A549 (cell line): ENCODE results near the gene EYA2. TPM values are rescaled to one million over a fixed set of nuclear protein-coding genes. Genes with fewer than 3 reads are reported as not detected.

Experiments
- ATAC-seq, 2 experiments: fragments of 200-7000 bp in 1 of 2; fragments of >200 bp in 1 of 2; cut with Nextera tagmentation in 1 of 2; cut with Tn5 transposase in 1 of 2; 3 replicates each; pipeline versions ENCODE4 v1.8.0 to v1.9.1; 2018 to 2020; ENCODE audit warnings: mild to moderate bottlenecking in 1 of 2, moderate library complexity in 1 of 2
- CTCF ChIA-PET: fragments of 300-600 bp; sonication (Branson Sonifier 250); formaldehyde crosslinking; extraction: SDS; loops from one replicate; lab custom pipeline; 2021; ENCODE audit warnings: antibody characterized with exemption, inconsistent platforms; lab: Yijun Ruan, JAX
- POLR2A ChIA-PET: fragments of 350-600 bp; formaldehyde crosslinking; extraction: SDS; loops from one replicate; lab custom pipeline; 2021; ENCODE audit warnings: antibody characterized with exemption, inconsistent platforms; lab: Yijun Ruan, JAX
- DNase-seq, 2 experiments: peaks; one replicate each; pipeline versions ENCODE4 v3.0.0 to v3.0.0-alpha.2; 2011 to 2016; ENCODE audit warnings: low read depth in 1 of 2, low spot score in 1 of 2
- FAIRE-seq: peaks from 2 replicates; lab custom pipeline; 2011; peaks lifted over from hg19 to GRCh38; lab: Jason Lieb, UNC
- H3K27ac ChIP-seq, 2 experiments: fragments of >200 bp; sonication (Bioruptor Twin); formaldehyde crosslinking; 3 replicates each; pipeline ENCODE4 v1.5.1; 2016 to 2017
- H3K4me1 ChIP-seq: fragments of >200 bp; sonication (Bioruptor Twin); formaldehyde crosslinking; 3 replicates; pipeline ENCODE4 v1.6.1; 2016
- H3K4me2 ChIP-seq: fragments of >200 bp; sonication (Bioruptor Twin); formaldehyde crosslinking; 3 replicates; pipeline ENCODE4 v1.6.1; 2016
- H3K4me3 ChIP-seq: fragments of >200 bp; sonication (Bioruptor Twin); formaldehyde crosslinking; 3 replicates; pipeline ENCODE4 v1.5.1; 2016
- H3K9me3 ChIP-seq: fragments of >200 bp; sonication (Bioruptor Twin); formaldehyde crosslinking; 3 replicates; pipeline ENCODE4 v1.6.1; 2016
- BHLHE40 ChIP-seq: IDR thresholded peaks from 2 replicates; pipeline ENCODE4 v1.6.1; 2012; ENCODE audit warnings: low read depth, low read length, inconsistent platforms
- CBX8 ChIP-seq: fragments of 200-600 bp; sonication (generic); IDR thresholded peaks from 2 replicates; pipeline ENCODE4 v1.6.1; 2016
- CHD4 ChIP-seq: fragments of 200-600 bp; sonication (generic); IDR thresholded peaks from 2 replicates; pipeline ENCODE4 v1.6.1; 2016; ENCODE audit warnings: antibody characterized with exemption, mild to moderate bottlenecking, borderline replicate concordance
- FOSB ChIP-seq: fragments of 250-450 bp; sonication (Bioruptor Pico); IDR thresholded peaks from 2 replicates; pipeline ENCODE4 v1.5.0; 2020; ENCODE audit warnings: mild to moderate bottlenecking, moderate library complexity
- GATA3 ChIP-seq: IDR thresholded peaks from 2 replicates; pipeline ENCODE4 v1.6.1; 2012; ENCODE audit warnings: borderline replicate concordance
- HDAC2 ChIP-seq: fragments of 200-600 bp; sonication (generic); IDR thresholded peaks from 2 replicates; pipeline ENCODE4 v1.6.1; 2016
- HES2 ChIP-seq: fragments of >200 bp; sonication (Bioruptor Twin); formaldehyde crosslinking; IDR thresholded peaks from 2 replicates; pipeline ENCODE4 v1.6.1; 2016
- HEYL ChIP-seq: fragments of 250-450 bp; sonication (Bioruptor Pico); IDR thresholded peaks from 2 replicates; pipeline ENCODE4 v1.8.0; 2021; ENCODE audit warnings: mild to moderate bottlenecking, moderate library complexity
- HOXB5 ChIP-seq: fragments of 250-450 bp; sonication (Bioruptor Pico); IDR thresholded peaks from 2 replicates; pipeline ENCODE4 v1.5.0; 2020; ENCODE audit warnings: mild to moderate bottlenecking, moderate library complexity
- JUNB ChIP-seq: fragments of >200 bp; sonication (Bioruptor Twin); formaldehyde crosslinking; IDR thresholded peaks from 2 replicates; pipeline ENCODE4 v1.6.1; 2016
- KDM1A ChIP-seq: fragments of 200-600 bp; sonication (generic); IDR thresholded peaks from 2 replicates; pipeline ENCODE4 v1.6.1; 2016; ENCODE audit warnings: low read depth, mild to moderate bottlenecking
- MAFK ChIP-seq: fragments of 450-650 bp; IDR thresholded peaks from 2 replicates; pipeline ENCODE4 v1.6.1; 2014; ENCODE audit not compliant: partially characterized antibody
- MAZ ChIP-seq: fragments of 150-350 bp; IDR thresholded peaks from 2 replicates; pipeline ENCODE4 v1.6.1; 2014; ENCODE audit warnings: antibody characterized with exemption, low read depth, low read length, borderline replicate concordance
- MYC ChIP-seq: IDR thresholded peaks from 2 replicates; pipeline ENCODE4 v1.6.1; 2012; ENCODE audit warnings: mild to moderate bottlenecking, inconsistent platforms, low read length, improper control_type of control experiment, borderline replicate concordance
- NFE2L2 ChIP-seq: fragments of 150-350 bp; conservative IDR thresholded peaks from 2 replicates; pipeline ENCODE4 v1.6.1; 2014; ENCODE audit warnings: low read length
- NPAS2 ChIP-seq: fragments of 250-450 bp; sonication (Bioruptor Pico); IDR thresholded peaks from 2 replicates; pipeline ENCODE4 v1.8.0; 2022; ENCODE audit warnings: mild to moderate bottlenecking, moderate library complexity, borderline replicate concordance
- NR3C1 ChIP-seq: fragments of >200 bp; sonication (Bioruptor Twin); formaldehyde crosslinking; IDR thresholded peaks from 3 replicates; pipeline ENCODE4 v1.6.1; 2017
- REST ChIP-seq: fragments of 200-600 bp; sonication (generic); IDR thresholded peaks from 2 replicates; pipeline ENCODE4 v1.6.1; 2016; ENCODE audit warnings: antibody characterized with exemption, mild to moderate bottlenecking, moderate library complexity
- SREBF2 ChIP-seq: fragments of 450-650 bp; IDR thresholded peaks from 2 replicates; pipeline ENCODE4 v1.6.1; 2014; ENCODE audit warnings: mild to moderate bottlenecking, moderate library complexity
- TFCP2L1 ChIP-seq: fragments of 250-450 bp; sonication (Bioruptor Pico); IDR thresholded peaks from 2 replicates; pipeline ENCODE4 v1.5.0; 2021; ENCODE audit warnings: mild to moderate bottlenecking
- ZFP36 ChIP-seq: fragments of 450-650 bp; IDR thresholded peaks from 2 replicates; pipeline ENCODE4 v1.6.1; 2014; ENCODE audit warnings: borderline replicate concordance; ENCODE audit not compliant: partially characterized antibody
- WGBS: methylation state at CpG from one replicate; pipeline ENCODE4 v1.1.6; 2017; ENCODE audit errors: missing lambda C conversion rate; 5-methylcytosine and 5-hydroxymethylcytosine counted together
- polyA plus RNA-seq, 4 experiments: library from polyadenylated mRNA; depleted of rRNA in 3 of 4; stranded (reverse); fragments of >200 nt; fragmentation: RNase III in 1 of 4; extraction: RNeasy Plus Mini Kit Qiagen cat#74134 plus additional on column Dnase treatment in 1 of 4; gene quantifications; 2 replicates in 3 of 4; 3 replicates in 1 of 4; pipeline ENCODE4 v1.2.3, GENCODE V29; 2011 to 2017
- TF ChIP-seq, protein P1 (sequence below): fragments of >200 bp; sonication (Bioruptor Twin); formaldehyde crosslinking; IDR thresholded peaks from 3 replicates; pipeline ENCODE4 v1.5.1; 2016
- TF ChIP-seq, protein P2 (sequence below): fragments of >200 bp; sonication (Bioruptor Twin); formaldehyde crosslinking; IDR thresholded peaks from 3 replicates; pipeline ENCODE4 v1.6.1; 2016

Gene EYA2
- polyA plus RNA-seq, 2 of the 4 experiments (the other 2 are of a cell fraction) = 4.5 to 4.6 TPM

- no peaks in the 10 kb centered on the region for H3K9me3 ChIP-seq
- WGBS = 90% methylated on average over 9 of the region's 9 CpGs
- TF ChIP-seq ZFP36 = no peak
- peak; percentile 57 for TF ChIP-seq MAFK
- TF ChIP-seq, protein P1, sequence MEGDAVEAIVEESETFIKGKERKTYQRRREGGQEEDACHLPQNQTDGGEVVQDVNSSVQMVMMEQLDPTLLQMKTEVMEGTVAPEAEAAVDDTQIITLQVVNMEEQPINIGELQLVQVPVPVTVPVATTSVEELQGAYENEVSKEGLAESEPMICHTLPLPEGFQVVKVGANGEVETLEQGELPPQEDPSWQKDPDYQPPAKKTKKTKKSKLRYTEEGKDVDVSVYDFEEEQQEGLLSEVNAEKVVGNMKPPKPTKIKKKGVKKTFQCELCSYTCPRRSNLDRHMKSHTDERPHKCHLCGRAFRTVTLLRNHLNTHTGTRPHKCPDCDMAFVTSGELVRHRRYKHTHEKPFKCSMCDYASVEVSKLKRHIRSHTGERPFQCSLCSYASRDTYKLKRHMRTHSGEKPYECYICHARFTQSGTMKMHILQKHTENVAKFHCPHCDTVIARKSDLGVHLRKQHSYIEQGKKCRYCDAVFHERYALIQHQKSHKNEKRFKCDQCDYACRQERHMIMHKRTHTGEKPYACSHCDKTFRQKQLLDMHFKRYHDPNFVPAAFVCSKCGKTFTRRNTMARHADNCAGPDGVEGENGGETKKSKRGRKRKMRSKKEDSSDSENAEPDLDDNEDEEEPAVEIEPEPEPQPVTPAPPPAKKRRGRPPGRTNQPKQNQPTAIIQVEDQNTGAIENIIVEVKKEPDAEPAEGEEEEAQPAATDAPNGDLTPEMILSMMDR = no peak
- no peak for TF ChIP-seq HES2
- TF ChIP-seq GATA3 = no peak
- TF ChIP-seq JUNB = no peak
- TF ChIP-seq, protein P2, sequence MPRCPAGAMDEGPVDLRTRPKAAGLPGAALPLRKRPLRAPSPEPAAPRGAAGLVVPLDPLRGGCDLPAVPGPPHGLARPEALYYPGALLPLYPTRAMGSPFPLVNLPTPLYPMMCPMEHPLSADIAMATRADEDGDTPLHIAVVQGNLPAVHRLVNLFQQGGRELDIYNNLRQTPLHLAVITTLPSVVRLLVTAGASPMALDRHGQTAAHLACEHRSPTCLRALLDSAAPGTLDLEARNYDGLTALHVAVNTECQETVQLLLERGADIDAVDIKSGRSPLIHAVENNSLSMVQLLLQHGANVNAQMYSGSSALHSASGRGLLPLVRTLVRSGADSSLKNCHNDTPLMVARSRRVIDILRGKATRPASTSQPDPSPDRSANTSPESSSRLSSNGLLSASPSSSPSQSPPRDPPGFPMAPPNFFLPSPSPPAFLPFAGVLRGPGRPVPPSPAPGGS = no peak
- no peak for TF ChIP-seq TFCP2L1 (CRISPR knock-in tag)
- ChIA-PET POLR2A (no interaction called here), CTCF (interaction anchor here (1.0 to 3.1 kb wide), 6 partner anchors 14 to 485 kb away, joined by 3 to 11 read pairs (median 4); no protein-coding TSS in a partner anchor)
- ATAC-seq (no peak), FAIRE-seq (no peak), DNase-seq (no peak)
- no peak overlapping the region for H3K4me3 ChIP-seq
- H3K27ac ChIP-seq = no peak overlapping the region
- H3K4me1 ChIP-seq = peaks cover 5% of the 10 kb centered on the region; the same call in 1 of the 3 replicates
- H3K4me2 ChIP-seq = no peak overlapping the region
Measured at GRCh38 chr20:47233333-47234188, 338.9 kb downstream of the EYA2 start.

DNA sequence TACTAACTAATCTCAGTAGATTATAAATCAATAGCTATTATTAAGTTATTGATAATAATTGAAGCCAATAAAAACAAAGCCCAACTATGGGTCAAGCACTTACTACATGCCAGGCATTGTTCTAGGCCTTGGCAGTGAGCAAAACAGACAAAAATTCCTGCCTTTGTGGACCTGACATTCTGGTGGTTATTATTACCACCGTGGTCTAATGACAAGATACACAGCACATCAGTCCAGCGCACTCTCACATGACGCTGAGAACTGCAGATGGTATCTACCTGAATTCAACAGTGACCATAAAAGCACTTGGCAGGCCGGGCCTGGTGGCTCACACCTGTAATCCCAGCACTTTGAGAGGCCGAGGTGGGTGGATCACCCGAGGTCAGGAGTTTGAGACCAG lies 340.5 kb downstream of the EYA2 start:
- FAIRE-seq (no peak), ATAC-seq (no peak), DNase-seq (no peak)
- H3K4me2 ChIP-seq = no peak overlapping the region
- no peaks in the 10 kb centered on the region for H3K9me3 ChIP-seq
- ChIA-PET CTCF (interaction anchor here (1.3 to 2.0 kb wide), 2 partner anchors 38 to 149 kb away, joined by 5 to 8 read pairs; no protein-coding TSS in a partner anchor), POLR2A (no interaction called here)
- TF ChIP-seq JUNB (no peak), NFE2L2 (no peak), NR3C1 (no peak), KDM1A (no peak), HEYL (CRISPR knock-in tag) (no peak), MAZ (no peak)
- TF ChIP-seq, protein P2 = no peak
- no peak overlapping the region for H3K4me3 ChIP-seq
- H3K27ac ChIP-seq = no peak overlapping the region
- WGBS = 81% methylated on average over 6 of the region's 6 CpGs
- H3K4me1 ChIP-seq = peaks cover 5% of the 10 kb centered on the region; the same call in 1 of the 3 replicates

GRCh38 chr20:47235853-47236638 lies 341.4 kb downstream of the EYA2 start:
- no peak overlapping the region for H3K27ac ChIP-seq
- POLR2A ChIA-PET = no interaction called here
- peaks cover 5% of the 10 kb centered on the region; the same call in 1 of the 3 replicates for H3K4me1 ChIP-seq
- CTCF ChIA-PET = interaction anchor here (0.6 to 2.0 kb wide), 5 partner anchors 9 to 148 kb away, joined by 3 to 9 read pairs (median 5); no protein-coding TSS in a partner anchor
- FAIRE-seq = no peak
- ATAC-seq = no peak
- H3K4me3 ChIP-seq = no peak overlapping the region
- 92% methylated on average over 14 of the region's 14 CpGs for WGBS
- no peaks in the 10 kb centered on the region for H3K9me3 ChIP-seq
- H3K4me2 ChIP-seq = no peak overlapping the region
- DNase-seq = no peak
- TF ChIP-seq FOSB (CRISPR knock-in tag) (no peak), BHLHE40 (no peak), HEYL (CRISPR knock-in tag) (no peak), HDAC2 (no peak), HOXB5 (CRISPR knock-in tag) (no peak), NPAS2 (CRISPR knock-in tag) (no peak), CHD4 (no peak), SREBF2 (no peak), GATA3 (no peak), MYC (no peak), CBX8 (no peak), REST (no peak)
